LHCN-M2 (cell line): Measurements from ENCODE around the gene ZFHX2. TPM values are rescaled to one million over a fixed set of nuclear protein-coding genes. Genes with fewer than 3 reads are reported as not detected.

ENCODE experiments used
- DNase-seq: peaks from one replicate; pipeline ENCODE4 v3.0.0-alpha.2; 2012; ENCODE audit warnings: low read depth
- total RNA-seq: library from RNA; depleted of rRNA; stranded (reverse); fragments of >200 nt; gene quantifications from 2 replicates; pipeline ENCODE4 v1.2.3, GENCODE V29; 2014

Gene ZFHX2
- total RNA-seq, 1 experiment from 2014 or later: 0.29 TPM

- DNase-seq: no peak
These were observed 8.5 kb upstream of the ZFHX2 start for GRCh38 chr14:23559926-23560520.

GRCh38 chr14:23559010-23559925 lies 7.7 kb upstream of the ZFHX2 start:
- peak; percentile 60 for DNase-seq

- no peak for DNase-seq
These were observed 6.9 kb upstream of the ZFHX2 start for GRCh38 chr14:23558346-23559009.

DNA sequence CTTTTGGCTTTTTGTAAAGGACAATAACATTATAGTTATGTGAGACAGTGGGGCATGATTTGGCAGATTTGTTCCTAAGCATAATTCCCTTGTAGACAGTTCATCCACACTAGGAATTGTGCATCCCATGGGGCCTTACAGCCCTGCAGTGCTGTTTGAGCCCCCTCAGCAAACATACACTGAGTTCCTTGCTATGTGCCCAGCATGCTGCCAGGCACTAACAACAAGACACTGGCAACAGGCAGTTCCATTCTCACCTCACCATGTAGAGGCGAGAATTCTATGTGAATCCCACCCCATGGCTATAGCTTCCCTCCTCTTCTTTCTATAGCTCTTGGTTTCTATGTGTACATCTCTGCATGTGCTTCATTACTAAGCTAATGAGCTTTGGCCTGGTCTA lies 6.4 kb upstream of the ZFHX2 start:
- no peak for DNase-seq

DNA sequence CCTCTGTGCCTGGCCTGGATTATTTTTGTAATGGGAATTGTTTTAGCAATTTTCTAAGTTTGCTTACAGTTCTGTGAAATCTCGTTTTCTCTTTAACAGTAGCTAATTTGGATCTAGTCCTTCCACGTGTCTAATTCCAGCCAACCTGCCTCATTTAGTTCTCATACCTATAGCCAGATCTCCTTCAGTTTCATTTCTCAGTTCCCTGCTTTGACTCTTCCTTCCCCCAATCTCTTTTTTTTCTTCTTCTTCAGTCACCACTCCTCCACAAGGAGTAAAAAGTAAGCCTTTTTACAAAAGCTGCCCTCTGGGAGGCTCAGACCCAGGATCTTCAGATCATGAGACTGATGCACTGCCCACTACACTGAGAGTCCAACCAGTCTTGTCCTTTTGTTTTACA lies 6.0 kb upstream of the ZFHX2 start:
- DNase-seq: no peak

DNA sequence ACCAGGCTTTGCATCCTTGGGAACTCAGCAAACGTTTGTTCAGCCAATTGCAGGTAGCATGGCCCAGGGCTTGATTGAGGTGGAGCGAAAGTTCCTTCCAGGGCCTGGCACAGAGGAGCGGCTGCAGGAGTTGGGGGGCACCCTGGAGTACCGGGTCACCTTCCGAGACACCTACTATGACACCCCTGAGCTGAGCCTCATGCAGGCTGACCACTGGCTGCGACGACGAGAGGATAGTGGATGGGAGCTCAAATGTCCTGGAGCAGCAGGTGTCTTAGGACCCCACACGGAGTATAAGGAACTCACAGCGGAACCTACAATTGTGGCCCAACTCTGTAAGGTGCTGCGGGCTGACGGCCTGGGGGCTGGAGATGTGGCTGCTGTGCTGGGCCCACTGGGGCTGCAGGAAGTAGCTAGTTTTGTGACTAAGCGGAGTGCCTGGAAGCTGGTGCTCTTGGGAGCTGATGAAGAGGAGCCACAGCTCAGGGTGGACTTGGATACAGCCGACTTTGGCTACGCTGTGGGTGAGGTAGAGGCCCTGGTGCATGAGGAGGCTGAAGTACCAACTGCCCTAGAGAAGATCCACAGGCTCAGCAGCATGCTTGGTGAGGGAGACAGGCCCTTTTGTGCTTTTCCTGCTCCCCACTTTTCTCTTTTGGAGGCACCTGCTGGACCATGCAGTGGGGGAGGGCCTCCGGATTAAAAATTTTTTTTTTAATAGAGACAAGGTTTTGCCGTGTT lies 5.3 kb upstream of the ZFHX2 start:
- DNase-seq: no peak

DNA sequence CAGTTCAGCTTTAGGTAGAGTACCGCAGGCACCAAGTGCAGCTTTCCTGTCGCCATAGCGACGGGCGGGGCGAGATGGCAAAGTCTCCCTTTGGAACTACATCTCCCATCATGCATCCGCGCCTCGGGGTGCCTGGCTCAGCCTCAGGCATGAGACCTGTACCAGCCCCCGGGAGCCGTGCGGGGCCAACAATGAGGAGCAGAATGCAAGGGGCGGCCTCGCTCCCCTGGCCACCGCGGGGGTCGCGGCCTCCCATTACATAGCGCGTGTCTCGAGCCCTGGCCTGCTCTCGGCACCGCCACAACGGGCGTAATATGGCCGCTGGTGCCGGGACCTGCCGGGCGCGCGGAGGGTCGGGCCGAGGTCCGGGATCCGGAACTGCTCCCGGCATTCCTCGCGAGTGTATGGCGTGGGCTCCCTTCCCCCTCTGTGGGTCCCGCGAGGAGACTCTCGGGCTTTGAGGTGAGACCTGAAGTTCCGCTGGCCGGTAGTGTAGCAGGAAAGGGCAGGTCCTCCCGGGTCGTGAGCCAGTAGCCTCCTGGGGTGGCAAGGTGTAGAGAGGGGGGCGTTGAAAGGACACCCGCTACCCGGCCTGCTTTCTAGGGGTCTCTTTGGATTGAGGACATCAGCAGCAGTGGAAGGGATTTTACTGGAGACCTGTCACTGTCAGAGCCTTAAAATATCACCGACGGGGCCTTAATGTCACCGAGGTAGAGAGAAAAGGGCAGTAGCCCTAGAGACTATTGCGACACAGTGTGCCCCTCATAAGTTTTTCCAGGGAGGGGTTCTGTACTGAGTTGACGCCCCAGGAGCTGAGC lies 4.5 kb upstream of the ZFHX2 start, which contains the start of gene THTPA:
Gene THTPA (plus strand): TSS at position 390 of the 818 bp plus-strand sequence. CDS start 487 bp downstream, outside the sequence.
- DNase-seq: peak; percentile 88

DNA sequence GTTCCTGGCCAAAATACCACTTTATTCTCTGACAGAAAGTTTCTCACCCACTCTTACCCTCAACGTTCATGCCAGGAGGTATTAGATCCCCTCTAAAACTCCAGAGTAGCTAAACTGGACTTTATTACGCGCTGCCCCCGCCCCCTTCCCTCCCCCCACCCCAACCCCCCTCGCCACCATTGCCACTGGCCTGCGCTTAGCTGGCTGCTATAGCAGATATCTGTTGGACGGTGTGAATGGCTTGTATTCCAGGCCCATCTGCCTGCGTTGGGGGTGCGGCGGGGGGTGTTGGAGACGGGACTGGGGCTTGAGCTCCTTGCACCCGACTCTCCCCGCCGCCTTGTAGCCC lies 3.9 kb upstream of the ZFHX2 start:
- DNase-seq: no peak

GRCh38 chr14:23550812-23551265 lies 726 bp downstream of the ZFHX2 start:
- no peak for DNase-seq

GRCh38 chr14:23550131-23550811 lies 1.3 kb downstream of the ZFHX2 start:
- DNase-seq: no peak

DNA sequence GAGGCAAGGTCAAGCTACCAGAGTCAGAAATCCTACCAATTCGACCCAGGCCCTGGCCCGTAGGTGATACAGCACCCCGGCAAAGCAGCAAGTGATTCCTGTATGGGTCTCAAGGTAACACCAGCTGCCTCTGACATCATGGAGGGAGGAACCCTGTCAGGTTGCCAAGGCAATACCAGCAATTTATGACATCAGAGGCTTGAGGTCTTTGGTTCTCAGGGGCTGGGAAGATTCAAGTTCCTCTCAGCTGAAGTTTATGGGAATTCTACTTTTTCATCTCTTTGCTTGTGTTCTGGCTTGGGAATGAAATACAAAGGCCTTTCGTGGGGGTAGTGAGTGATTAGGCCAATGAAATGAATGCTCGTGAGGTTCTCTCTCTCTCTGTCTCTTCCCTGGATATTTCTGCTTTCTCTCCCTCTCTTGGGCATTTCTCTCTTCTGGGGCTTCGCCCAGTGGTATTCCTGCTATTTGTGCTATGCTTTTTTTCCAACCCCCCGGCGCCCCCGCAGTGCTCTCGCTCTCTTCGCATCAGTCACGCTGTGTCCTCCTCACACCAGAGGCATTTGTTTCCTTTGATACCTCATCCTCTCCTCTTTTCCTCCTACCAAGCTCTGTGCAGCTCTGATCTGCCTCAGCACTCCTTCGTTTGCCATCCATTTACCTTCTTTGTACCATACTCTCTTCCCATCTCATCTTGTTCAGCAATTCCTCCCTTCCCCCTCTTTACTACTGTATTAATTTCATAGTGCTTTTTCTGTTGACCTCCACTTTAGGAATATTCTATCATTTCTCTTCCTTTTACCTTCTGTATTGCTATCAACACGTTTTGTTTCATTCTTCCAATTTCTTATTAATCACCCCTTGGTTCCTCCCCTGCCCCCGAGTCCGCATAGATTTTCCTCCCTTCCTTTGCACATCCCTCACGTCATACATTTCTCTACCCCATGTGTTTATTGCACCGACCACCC lies 2.9 kb downstream of the ZFHX2 start:
- no peak for DNase-seq

GRCh38 chr14:23547924-23548323 lies 3.6 kb downstream of the ZFHX2 start:
- no peak for DNase-seq

DNA sequence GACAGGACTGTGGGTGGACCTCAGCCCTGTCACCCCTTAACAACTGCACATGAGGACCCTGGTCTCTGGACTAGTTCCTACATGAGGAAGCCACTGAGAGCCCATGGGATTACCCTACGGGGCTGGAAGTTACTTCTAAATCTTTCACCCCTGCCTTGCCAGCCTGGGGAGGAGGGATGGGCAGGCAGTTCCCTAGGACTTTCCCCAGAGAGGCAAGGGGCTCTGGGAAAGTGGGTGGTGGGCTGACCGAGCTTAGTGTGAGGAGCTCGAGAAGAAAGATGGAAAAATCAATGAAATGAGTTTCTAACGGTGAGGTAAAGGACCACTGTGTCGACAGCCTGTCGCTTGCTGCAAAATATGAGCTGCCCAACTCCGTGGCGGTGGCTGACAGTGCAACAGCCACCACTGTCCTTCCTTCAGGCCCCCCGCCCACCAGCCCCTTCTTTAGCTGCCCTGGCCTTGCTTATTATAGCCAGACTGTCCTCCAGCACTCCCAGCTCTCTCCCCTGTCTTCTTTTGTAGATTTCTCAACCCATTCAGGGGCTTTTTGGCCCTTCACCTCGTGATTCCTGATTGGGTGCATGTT lies 5.0 kb downstream of the ZFHX2 start:
- no peak for DNase-seq

- DNase-seq: no peak
These were observed 5.7 kb downstream of the ZFHX2 start for GRCh38 chr14:23545740-23546365.

GRCh38 chr14:23544511-23545447 lies 6.8 kb downstream of the ZFHX2 start:
- DNase-seq: no peak

- no peak for DNase-seq
These were observed 8.2 kb downstream of the ZFHX2 start for GRCh38 chr14:23543403-23543802.

DNA sequence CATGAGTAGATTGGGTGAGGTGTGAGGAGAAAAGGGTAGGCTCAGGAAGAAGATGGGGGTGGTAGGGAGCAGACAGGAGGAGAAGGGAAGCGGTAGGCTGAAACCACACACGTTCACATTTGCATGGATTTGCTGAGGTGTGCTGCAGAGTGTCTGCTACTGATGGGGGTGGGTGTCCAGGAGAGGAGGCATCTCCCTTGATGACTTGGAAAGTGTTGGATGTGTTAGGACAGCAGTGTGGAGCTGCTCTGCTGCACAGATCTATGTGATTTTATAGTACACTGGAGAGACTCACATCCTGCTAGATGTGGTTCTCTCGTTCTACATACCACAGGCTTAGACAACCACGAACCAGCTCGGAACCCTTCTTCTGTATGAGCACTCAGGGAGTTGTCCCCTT lies 9.3 kb downstream of the ZFHX2 start:
- DNase-seq: no peak
